GM21367 (cell line): ENCODE results near the gene COX14.
"Not testable (repeated sequence)": the region's sequence is repeated elsewhere in the genome, so short reads cannot be mapped to it uniquely, and the experiment has no call there.

ENCODE experiments used
- ATAC-seq: cut with Tn5 transposase; IDR thresholded peaks from one replicate; pipeline ENCODE4 v1.9.1; 2021; ENCODE audit not compliant: unreplicated experiment

Gene COX14

DNA sequence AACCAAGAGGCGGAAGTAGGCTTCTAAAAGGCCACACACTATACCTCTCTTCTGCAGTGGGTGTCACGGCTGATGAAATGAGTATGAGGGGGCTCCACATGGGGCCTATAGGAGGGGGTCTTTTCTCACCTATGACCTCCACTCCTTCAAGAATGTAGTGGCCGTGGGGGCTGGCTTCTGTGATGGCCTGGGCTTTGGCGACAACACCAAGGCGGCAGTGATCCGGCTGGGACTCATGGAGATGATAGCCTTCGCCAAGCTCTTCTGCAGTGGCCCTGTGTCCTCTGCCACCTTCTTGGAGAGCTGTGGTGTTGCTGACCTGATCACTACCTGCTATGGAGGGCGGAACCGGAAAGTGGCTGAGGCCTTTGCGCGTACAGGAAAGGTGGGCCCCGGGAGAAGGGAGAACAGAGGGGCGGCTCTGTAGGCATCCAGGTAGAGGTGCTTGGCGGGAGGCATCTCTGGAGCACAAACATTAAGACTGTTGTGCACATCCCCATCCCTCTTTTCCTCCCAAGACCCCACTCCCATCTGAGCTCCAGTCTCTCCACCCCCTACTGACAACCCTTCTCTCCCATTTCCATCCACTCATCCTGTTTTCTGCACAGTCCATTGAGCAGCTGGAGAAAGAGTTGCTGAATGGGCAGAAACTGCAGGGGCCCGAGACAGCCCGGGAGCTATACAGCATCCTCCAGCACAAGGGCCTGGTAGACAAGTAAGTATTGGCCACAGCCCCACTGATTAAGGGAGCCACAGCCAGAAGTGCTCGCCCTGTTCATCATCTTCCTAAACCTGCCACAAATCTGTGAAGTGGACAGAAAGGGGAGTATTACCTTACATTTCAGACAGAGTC lies 4.4 kb upstream of the COX14 start:
- no peak for ATAC-seq

DNA sequence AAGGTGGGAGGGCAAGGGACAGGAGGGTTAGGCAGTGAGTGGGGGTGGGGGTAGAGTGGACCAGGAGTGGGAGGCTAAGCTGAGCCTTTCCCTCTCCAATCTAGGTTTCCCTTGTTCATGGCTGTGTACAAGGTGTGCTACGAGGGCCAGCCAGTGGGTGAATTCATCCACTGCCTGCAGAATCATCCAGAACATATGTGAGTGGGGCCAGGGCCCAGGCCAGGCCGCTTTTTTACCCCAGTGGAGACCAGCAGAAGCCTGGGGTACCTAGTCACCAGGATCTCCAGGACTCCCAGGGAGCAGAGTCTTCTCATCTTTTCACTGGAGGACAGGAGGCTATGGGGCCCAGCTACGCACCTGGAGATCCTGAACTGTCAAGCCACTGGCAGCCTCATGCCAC lies 2.7 kb upstream of the COX14 start:
- no peak for ATAC-seq

DNA sequence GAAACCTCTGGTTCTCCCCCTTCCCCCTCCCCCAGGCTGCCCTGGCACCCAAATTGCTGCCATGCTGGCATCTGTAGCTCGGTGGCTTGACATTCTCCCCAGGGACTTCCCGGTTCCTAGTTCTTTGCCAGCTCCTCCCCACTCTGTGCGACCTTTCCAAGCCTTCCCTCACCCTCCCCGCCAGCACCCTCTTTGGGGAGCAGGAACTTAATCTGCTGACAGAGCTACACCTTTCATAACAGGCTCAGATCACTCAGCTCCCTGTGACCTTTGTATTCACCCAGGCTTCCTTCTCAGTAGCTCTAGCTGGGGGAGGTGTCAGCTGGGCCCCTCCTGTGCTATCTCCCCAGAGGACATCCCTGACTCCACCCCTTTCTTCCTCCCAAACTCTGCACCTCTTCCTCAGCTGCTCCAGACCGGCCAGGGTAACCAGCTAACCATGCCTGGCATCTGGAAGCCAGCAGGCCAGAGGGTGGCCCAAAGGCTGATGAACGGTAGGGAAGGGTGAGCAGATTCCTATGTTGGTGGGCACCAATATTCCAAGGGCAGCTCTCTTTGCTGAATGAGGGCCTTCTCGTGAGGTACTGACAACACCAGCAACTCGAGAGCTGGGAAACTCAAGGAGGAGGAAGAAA lies 1.8 kb upstream of the COX14 start:
- no peak for ATAC-seq

DNA sequence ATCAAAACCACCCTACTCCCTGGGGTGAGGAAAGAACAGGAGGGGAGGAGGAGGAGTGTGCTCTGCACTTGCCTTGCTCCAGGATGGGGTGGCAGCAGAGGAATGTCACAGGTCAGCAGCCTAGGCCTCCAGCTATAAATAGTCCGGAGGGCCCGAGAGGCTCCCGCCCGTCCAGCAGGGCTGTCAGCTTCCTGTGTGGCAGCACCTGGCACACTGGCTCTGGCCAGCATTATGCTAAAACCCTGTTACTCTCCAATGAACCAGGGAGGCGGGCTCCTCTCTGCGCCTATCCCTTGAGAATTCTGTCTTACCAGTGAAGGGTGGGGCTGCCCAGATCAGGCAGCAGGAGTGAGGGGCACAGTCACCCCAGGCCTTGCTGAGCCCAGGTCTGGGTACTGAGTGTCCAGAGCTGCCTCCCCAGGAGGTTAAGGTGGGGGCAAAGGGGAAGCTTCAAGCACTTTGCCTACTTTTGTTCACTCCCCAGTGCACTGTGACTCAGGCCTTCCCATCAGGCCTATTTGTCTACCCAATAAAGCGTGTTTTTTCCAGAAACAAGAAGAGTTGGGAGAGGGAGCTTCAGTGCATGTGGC lies 1.2 kb upstream of the COX14 start:
- ATAC-seq, result no peak

DNA sequence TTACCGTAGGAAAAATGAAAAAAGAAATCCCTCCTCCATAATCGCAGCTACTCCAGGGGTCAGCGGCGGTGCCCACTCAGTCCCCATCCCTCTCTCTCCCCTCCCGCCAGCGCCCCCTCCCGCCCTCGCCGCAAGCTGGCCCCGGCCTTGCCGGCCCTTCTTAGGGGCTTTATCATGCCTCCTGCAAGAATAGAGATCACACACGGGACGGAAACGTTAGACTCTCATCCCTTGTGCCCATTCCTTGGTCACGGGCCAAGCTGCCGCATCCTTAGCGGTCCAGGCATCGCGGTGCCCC lies 692 bp upstream of the COX14 start:
- no peak for ATAC-seq

DNA sequence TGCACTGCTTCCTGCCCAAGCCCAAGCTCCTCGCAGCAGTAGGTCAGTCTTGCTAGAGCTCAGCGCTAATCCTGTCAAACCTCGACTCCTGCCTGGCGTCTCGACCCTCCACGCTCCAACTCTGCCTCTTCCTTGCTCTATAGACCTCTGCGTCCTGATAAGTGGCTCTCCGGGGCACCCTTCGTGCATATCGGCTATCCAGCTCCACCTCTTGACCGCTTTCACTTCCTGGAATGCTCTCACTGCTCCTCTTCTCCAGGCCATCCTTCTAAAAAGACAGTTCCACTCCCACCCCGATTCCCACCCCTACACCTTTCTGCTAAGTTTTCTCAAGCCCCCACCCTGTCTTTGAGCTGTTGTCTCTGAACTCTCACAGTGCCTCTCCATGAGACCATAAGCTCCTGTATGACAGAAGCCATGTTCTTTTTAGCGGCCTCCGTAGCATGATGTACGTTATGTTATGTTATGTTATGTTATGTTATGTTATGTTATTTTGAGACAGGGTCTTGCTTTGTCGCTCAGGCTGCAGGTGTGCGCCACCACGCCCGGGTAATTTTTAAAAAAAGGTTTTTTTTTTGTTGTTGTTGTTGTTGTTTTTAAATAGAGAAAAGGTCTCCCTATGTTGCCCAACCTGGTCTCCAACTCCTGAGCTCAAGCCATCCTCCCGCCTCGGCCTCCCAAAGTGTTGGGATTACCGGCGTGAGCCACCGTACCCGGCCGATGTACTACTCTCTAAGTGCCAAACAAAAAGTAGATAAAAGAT lies 601 bp downstream of the COX14 start:
- peak; percentile 0 for ATAC-seq

DNA sequence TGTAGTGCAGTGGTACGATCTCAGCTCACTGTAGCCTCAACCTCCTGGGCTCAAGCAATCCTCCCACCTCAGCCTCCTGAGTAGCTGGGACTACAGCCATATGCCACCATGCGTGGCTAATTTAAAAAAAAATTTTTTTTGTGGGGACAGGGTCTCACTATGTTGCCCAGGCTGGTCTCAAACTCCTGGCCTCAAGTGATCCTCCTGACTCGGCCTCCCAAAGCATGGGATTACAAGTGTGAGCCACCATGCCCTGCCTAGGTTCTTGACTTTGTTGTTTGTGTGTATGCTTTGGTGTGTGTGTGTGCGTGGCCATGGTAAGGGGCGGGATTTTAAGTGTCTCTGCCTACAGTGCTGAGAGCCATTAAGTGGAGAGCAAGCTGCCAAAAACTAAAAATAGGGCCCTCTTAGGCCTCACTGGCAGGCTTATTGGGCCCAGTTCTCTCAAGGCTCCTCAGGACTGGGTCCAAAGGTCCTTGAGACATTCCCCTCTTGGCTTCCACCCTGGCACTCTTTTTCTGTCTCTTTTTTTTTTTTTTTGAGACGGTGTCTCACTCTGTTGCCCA lies 5.1 kb downstream of the COX14 start:
- no peak for ATAC-seq

DNA sequence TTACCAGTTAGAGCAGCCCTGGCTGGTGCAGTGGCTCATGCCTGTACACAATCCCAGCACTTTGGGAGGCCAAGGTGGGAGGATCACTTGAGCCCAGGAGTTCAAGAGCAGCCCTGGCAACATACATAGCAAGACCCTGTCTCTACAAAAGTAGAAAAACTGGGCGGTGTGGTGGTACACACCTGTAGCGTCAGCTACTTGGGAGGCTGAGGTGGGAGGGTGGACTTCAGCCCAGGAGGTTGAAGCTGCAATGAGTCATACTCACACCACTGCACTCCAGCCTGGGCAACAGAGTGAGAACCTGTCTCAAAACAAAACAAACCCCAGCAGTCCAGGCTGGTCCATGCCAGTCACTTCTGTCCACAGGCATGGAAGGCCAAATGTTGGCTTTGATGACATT lies 7.4 kb downstream of the COX14 start:
- ATAC-seq, result no peak

DNA sequence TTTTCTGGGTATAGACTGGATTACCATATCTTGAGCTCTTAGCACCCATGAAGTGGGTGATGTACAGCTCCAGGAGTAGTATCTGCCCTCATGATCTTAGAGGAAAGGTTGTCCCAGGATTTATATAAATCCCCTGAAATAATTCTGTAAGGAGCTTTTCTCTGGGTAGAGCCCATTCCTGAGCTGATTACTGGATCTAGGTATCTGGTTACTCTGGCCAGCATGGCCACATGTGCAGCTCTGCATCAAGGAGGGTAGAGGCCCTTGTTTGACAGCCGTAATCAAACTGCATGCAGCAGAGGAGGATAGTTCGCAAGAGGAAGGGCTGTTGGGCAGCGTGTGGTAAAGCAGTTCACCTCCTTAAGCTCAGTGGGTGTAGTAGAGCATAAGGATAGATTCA lies 8.5 kb downstream of the COX14 start:
- ATAC-seq, result no peak

DNA sequence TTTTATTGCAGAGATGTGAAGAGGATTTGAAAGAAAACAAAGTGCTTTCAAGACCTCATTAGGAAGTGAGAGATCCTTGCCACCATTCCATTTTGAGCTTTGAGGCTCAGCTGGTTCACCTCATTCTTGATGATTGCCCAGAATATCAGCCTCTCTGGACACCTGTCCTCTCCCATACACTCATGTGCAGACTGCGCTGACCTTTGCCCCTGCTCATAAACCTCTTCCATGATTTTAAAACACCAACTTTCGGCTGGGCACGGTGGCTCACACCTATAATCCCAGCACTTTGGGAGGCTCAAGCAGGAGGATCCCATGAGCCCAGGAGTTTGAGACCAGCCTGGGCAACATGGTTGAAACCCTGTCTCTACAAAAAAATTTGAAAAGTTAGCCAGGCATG lies 8.9 kb downstream of the COX14 start:
- ATAC-seq, result no peak

DNA sequence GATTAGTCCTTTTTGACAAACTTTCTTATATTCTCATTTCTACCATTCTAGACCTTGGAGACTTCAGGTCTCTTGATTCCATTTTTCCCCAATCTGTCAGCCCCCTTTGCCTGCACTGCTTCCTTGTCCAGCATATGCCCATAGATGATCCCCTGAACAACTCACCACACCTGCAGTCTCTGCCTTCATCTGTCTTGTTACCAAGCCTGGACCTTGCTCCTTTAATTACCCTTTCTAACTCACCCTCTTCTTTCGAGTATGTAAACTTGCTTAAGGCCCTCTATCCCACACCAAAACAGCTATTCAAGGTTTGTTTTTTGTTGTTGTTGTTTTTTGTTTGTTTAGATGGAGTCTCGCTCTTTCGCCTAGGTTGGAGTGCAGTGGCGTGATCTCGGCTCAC lies 9.6 kb downstream of the COX14 start:
- ATAC-seq, result no peak

DNA sequence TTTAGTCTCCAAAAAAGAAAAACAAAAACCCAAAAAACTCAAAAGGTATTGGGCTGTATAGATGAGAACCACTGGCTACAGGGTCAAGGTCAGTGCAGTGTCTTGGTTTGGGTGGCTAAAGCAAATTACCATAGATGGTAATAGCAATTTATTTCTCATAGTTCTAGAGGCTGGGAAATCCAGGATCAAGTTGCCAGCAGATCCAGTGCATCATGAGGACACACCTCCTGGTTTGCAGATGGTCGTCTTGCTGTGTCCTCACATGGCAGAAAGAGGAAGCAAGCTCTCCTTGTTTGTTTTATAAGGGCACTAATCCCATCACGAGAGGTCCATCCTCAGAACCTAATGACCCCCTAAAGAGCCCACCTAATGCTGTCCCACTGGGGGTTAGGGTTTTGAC lies 11.2 kb downstream of the COX14 start:
- no peak for ATAC-seq

DNA sequence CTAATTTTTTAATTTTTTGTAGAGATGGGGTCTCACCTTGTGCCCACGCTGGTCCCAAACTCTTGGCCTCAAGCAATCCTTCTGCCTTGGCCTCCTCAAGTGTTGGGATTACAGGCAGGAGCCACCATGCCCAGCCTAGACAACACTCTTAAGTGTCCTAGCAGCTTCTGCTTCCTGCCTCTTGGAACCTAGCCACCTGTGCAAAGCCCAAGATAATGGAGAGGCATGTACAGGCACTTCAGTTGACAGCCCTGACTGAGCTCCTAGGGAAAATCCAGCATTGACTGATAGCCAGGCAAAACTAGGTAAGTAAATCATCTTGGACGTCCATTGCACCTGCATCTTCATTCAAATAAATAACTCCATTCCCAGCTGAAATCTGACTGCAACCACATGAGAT lies 15.5 kb downstream of the COX14 start:
- no peak for ATAC-seq

DNA sequence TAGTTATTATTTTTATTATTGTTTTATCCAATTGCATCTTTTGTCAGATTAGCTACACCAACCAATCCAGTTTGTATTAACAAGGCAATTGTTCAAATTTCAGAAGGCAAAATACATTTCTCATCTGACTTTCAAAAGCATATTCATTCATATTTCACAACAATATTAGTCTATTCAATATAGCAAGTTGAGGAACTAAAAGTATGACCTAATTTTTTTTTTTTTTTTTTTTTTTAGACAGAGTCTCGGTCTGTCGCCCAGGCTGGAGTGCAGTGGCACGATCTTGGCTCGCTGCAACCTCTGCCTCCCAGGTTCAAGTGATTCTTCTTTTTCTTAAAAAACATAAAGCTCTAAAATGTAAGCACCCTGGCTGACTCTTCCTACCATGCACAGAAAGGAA lies 17.3 kb downstream of the COX14 start:
- ATAC-seq, result no peak

DNA sequence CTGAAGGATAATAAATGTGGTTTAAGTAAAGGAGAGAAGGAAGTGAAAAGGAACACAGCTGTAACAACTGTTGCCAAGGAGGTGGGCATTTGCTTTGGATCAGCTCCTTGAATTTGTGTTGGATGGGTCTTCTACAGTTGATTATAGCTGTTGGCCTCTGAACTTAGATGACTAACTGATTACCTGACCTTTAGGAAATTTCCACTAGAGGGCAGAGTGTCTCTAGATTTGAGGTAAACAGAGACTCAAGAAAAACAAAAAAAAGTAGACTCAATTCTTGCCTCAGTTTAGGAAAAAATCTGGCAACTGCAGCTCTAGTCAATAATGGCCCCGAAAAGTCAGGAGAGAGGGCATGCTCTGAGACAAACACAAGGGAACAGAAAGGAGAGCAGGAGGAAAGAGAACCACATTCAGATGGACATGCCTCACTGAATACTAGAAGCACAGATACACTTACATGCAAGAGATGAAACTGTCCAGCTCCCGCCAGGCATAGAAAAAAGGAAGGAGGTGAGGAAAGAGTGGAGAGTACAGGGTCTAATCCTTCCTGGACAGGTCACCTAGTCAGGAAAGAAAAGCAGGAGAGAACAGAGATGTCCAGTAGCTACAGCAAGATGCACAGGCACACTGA lies 20.6 kb downstream of the COX14 start:
- ATAC-seq, result no peak

DNA sequence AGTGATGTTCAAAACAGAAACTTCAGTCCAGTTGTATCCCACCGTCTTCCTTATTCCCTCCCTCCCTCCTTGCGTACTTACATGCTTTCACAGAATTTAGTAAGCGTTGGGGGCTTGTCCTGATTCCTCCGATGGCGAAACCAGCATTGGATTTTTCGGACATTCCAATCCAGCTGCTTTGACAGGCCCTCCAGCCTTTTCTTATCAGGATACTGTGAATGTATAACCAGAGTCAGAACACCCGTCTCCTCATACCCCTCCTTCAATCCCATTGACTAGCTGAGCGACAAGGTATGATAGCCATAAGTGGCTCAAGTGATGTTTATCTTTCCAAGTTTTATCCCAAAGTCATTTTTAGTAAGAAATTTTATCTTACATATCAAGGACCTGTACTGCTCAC lies 31.0 kb downstream of the COX14 start:
- ATAC-seq, result no peak

DNA sequence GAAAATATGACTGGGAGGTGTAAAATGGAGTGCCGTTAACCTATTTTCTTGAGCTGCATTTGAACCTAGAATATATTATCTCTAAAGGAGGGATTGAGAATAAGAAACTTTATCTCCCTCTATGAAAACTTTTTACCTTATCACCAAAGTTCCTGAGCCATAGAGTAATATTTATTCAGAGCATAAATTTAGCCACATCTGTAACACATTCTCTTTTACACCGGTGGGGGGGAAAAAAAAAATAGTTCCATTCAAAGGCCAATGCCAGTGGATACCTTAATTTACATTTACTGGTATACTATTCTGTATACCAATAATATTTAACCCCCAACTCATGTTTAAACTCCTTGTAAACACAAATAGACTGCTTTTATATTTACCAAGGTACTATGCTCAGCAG lies 33.4 kb downstream of the COX14 start:
- ATAC-seq, result no peak

DNA sequence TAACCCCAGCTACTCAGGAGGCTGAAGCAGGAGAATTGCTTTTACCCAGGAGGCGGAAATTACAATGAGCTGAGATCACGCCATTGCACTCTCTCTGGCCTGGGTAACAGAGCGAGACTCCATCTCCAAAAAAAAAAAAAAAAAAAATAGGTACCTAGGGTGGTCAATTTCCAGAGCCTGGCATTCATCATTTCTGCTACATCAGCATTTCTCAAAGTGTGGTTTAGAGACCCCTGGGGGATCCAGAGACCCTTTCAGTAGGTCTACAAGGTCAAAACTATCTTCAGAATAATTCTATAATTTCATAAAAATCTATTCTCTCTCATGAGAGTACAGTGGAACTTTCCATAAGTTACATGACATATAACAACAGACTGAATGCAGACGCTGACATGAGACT lies 35.2 kb downstream of the COX14 start:
- no peak for ATAC-seq

DNA sequence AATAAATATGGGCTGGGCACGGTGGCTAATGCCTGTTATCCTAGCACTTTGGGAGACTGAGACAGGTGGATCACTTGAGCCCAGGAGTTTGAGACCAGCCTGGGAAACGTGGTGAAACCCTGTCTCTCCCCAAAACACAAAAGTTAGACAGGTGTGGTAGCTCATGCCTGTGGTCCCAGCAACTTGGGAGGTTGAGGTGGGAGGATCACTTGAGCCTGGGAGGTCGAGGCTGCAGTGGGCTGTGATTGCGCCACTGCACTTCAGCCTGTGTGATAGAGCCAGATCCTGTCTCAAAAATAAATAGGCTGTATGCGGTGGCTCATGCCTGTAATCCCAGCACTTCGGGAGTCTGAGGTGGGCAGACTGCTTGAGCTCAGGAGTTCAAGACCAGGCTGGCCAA lies 36.0 kb downstream of the COX14 start:
- ATAC-seq, result not testable (repeated sequence)

DNA sequence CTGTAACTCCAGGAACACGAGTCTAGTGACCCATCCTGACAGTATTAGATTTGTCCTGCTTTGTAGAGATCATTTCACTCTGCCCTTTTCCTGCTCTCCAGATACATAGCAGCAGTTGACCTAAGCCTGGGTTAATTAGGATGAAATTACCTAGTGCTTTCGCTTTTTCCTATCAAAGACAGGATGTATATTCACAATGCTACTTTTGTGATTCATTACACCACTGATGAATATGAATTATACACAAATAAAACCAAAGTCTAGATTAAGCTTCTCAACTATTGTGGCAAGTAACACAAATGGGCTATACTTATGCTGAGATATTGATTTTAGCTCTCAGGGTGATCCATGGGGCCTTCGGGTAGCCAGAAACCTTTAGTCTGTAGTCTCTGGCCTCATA lies 37.3 kb downstream of the COX14 start:
- no peak for ATAC-seq

DNA sequence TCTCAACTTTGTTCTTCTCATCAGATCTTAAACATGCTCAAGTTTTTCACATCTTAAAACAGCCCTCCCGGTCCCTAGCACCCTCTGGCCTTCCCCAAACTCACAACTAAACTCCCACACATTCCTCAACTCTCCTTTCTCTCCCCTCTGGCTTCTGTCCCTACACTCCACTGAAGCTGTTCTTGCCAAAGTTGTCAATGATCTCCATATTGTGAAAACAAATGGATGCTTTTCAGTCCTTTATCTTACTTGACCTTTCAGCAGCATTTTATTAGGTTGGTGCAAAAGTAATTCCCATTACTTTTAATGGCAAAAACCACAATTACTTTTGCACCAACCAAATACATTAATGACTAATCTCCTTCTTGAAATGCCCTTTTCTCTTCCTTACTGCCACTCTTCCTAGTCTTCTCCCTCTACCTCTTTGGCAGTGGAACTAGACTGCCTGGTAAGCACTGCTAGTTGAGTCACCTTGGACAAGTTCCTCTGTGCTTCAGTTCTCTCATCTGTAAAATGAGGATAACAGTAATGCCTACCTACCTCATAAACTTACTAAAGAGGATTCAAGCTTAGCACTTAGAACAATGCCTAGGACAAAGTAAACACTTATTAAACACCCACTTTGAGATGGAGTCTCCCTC lies 39.1 kb downstream of the COX14 start:
- no peak for ATAC-seq
